Right lung (tissue), 10 donors: ENCODE results near the gene ACTR1B. TPM values are rescaled to one million over a fixed set of nuclear protein-coding genes. Genes with fewer than 3 reads are reported as not detected.
"Not testable (repeated sequence)": the region's sequence is repeated elsewhere in the genome, so short reads cannot be mapped to it uniquely, and the experiment has no call there.

Source experiments
- DNase-seq, 2 donors: peaks; one replicate each; pipeline ENCODE4 v3.0.0-alpha.2; 2013
- long read RNA-seq, 8 donors: transcript quantifications; one replicate each; lab custom pipeline, GENCODE V29; 2026
- polyA plus RNA-seq, 5 donors: library from polyadenylated mRNA; unstranded; fragments of 120-200 nt; gene quantifications; one replicate each; pipeline versions ENCODE4 v1.2.1 to v1.2.3, GENCODE V29; 2013; ENCODE audit warnings: inconsistent platforms in 1 of 5, low replicate concordance in 1 of 5; ENCODE audit not compliant: insufficient read length in 5 of 5, insufficient read depth in 1 of 5

ACTR1B gene
- 10 to 100 TPM; 38.3 to 60.3 (median 50.0) TPM for polyA plus RNA-seq
- long read RNA-seq, donor 1, transcript ACTR1B-201 (11 exons, 2,243 nt): major isoform, 15 of 15 reads
- long read RNA-seq, donor 1, partial matches to known transcripts: 0 of 15 reads
- long read RNA-seq, donor 1, other reads (novel, unspliced or antisense): 0 of 15 reads
- long read RNA-seq, donor 2, transcript ACTR1B-201 (11 exons, 2,243 nt): major isoform, 10 of 10 reads
- long read RNA-seq, donor 2, partial matches to known transcripts: 0 of 10 reads
- long read RNA-seq, donor 2, other reads (novel, unspliced or antisense): 0 of 10 reads
- long read RNA-seq, donor 3, transcript ACTR1B-201 (11 exons, 2,243 nt): major isoform, 8 of 8 reads
- long read RNA-seq, donor 3, partial matches to known transcripts: 0 of 8 reads
- long read RNA-seq, donor 3, other reads (novel, unspliced or antisense): 0 of 8 reads
- long read RNA-seq, donor 4, transcript ACTR1B-201 (11 exons, 2,243 nt): major isoform, 5 of 5 reads
- long read RNA-seq, donor 4, partial matches to known transcripts: 0 of 5 reads
- long read RNA-seq, donor 4, other reads (novel, unspliced or antisense): 0 of 5 reads
- long read RNA-seq, donor 5, transcript ACTR1B-201 (11 exons, 2,243 nt): major isoform, 11 of 11 reads
- long read RNA-seq, donor 5, partial matches to known transcripts: 0 of 11 reads
- long read RNA-seq, donor 5, other reads (novel, unspliced or antisense): 0 of 11 reads
- long read RNA-seq, donor 6, transcript ACTR1B-201 (11 exons, 2,243 nt): major isoform, 19 of 19 reads
- long read RNA-seq, donor 6, partial matches to known transcripts: 0 of 19 reads
- long read RNA-seq, donor 6, other reads (novel, unspliced or antisense): 0 of 19 reads
- long read RNA-seq, donor 7, transcript ACTR1B-201 (11 exons, 2,243 nt): major isoform, 11 of 12 reads
- long read RNA-seq, donor 7, partial matches to known transcripts: 0 of 12 reads
- long read RNA-seq, donor 7, other reads (novel, unspliced or antisense): 0 of 12 reads
- long read RNA-seq, donor 8, partial matches to known transcripts: 0 of 4 reads
- long read RNA-seq, donor 8, other reads (novel, unspliced or antisense): 0 of 4 reads

GRCh38 chr2:97663962-97664635 lies at the start of gene ACTR1B:
TSS of gene ACTR1B (minus strand) at chr2:97664044. CDS start at chr2:97663890, 154 bp downstream.
- DNase-seq: peak; percentile 97

DNA sequence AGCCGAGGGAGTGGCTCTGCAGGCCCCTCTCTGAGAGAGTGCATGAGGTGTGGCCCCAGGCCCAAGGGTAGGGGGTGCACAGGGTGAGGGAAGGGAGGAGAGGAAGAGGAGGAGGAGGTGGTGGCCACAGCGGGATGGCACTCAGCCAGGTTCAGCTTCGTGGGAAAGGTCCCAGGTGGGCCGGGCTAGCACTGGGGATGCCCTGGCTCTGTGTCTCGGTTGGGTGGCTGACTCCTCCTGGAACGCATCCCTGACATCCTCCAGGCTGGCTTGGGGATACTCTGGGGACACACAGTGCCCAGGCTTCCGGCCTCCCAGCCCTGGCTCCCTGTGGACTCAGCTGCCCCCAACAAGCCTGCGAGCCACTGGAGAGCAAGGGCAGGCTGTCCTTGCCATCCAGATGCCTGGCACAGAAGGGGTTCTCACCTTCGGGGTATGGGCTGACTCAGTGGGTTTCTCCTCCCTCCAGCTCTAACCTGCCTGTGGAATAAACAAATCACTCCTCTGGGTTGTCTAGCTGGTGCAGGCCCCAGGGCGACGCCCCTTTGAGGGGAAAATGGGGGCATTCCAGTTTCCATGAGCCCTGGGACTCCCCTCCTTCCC lies 49.0 kb upstream of the ACTR1B start:
- DNase-seq: no peak

- not testable (repeated sequence) for DNase-seq
Observed at GRCh38 chr2:97712175-97712574, 48.3 kb upstream of the ACTR1B start.

DNA sequence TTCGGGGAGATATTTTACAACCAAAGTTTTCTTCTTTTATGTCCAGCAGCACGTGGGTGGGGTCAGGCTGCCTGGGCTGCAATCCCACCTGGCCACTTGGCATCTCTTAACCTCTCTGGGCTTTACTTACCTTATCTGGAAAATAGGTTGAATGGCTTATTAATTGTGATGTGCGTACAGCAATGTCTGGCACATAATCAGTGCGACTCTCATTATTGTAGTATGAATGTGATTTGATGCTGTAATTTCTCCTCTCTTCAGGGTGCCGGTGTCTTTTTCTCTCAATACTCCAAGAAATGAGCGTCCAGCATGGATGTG lies 47.5 kb upstream of the ACTR1B start:
- DNase-seq: no peak

DNA sequence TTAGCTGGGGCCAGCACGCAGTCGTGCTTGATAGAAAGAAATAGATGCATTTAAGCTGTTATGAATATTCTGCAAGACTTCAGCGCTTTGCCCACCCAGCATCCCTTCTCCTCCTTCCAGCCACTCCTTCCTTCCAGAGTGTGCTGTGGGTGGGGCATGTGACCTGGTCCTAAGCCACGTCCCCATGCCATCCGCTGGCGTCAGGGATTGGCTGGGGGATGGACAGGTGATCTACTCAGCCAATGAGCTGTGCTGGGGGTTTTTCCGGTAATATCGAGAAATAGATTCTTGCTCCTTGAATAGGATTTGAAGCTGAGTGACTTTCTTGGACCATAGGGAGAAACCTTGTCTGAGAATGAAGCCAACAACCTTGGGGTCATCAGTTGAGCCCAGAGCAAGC lies 44.8 kb upstream of the ACTR1B start:
- DNase-seq: no peak

DNA sequence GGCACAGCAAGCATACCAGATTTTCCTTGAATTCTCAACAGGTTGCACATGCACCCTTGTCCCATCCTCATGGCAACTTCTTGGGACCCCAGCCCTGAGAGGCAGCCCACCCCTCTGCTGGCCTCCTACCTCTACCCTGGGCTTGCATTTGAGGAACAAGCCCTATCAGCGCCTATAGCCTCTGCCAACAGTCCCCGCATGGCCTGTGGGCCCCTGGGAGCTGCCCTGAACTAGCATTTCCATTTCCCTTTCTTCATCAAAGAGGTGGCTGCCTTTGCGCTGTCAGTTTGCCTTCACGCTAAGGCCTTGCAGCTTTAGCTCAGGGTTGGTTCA lies 44.2 kb upstream of the ACTR1B start:
- DNase-seq: no peak

DNA sequence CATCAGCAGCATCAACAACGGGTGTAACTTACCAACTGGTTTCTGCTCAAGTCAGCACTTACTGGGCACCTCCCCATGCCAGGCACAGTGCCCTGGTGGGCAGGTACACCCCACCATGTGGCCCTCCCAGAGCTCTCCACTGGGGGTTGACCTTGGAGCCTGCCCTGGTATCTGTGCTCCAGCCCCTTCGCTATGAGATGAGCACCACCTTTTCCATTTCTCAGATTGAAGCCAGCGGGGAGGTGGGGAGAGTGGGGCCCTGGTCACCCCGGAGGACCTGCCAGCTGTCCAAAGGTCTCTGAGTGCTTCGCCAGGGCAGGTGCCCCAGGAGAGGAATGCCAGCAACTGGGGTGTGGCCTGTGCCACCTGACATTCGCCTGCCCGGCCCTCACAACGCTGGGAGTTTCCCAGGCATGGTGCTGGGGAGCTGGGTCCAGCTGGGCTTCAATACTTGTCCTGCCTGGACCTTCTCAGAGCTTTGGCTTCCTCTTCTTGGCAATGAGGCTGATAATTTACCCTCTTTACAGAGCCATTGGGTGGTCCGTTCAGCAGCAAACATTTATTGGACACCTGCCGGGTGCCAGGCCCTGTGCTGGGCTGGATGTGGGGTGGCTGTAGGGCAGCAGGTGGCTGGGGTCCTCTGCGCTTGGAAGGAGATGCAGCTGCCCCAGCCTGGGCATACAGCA lies 43.7 kb upstream of the ACTR1B start:
- DNase-seq: no peak

DNA sequence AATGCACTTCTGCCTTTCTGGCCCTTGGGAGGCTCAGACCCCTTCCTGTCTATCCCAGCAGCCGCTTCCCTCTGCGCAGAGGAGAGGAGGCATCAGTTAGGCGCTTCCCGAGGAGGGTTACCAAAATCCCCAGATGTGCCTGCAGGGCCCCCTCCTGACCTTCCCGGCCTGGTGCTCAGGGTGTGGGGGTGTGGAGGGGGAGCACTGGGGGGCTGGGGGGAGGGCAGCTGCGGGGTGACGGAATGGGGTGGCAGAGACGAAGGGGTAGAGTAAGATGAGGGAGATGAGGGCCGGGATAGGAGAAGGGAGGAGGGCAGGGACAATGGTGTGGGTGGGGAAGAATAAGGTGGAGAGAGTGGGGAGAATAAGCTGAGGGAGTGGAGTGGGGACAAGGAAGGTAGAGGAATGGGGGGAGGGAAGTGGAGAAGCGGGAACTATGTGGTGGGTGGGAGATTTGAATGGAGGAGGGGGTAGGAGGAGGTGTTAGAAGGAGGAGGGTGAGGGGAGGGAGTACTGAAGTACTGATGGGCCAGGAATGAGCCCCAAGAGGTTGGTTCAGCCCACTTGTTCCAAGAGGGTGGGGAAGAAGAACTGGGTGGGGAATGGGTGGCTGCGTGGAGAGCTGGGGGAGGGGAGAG lies 43.0 kb upstream of the ACTR1B start:
- no peak for DNase-seq

DNA sequence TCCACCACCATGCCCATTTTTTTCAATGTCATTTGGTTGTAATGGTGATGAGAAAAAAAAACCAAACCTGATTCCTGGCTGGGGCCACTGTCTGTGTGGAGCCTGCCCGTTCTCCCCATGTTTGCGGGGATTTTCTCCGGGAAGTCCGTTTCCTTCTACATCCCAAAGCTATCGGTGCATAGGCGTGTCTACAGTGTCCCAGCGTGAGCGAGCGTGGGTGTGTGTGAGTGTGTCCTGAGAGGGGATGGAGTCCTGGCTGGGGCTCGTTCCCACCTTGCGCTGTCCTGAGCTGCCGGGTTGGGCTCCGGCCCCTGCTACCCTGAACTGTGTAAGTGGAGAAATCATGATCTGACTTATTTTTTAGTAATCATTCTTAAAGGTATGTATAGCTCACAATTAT lies 42.3 kb upstream of the ACTR1B start:
- no peak for DNase-seq

DNA sequence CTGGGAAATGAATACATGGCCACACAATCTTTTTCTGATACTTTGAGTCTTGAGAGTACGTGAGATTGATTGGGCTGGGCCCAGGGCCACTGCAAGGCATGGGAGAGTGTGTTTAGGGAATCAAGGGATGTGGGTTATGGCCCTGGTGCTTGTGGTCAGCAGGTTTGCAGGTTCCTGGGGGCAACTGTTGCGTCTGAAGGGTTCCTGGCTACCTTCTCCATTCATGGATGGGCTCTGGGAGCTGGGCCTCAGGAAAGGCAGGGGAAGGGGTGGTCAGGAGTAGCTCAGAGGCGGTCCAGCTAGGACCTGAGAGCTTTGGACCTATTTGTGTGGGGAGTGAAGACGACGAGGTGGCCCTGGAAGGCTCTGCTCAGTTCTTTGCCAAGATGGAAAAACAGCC lies 41.1 kb upstream of the ACTR1B start:
- no peak for DNase-seq

DNA sequence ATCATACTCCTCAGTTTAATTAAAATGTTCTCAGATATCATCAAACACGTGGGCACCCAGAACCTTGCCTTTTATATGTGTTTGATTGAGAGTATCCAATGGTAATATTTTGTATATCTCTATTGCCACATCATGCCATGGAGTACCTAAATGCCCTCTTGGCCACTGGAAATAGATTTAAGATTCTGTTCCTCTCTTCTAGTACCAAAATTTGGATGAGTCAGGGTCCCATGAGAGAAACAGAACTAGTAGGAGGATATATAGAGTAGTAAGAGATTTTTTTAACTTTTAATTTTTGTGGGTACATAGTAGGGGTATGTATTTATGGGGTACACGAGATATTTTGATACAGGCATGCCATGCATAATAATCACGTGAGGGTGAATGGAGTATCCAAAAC lies 39.9 kb upstream of the ACTR1B start:
- no peak for DNase-seq

GRCh38 chr2:97702731-97703470 lies 39.1 kb upstream of the ACTR1B start:
- no peak for DNase-seq

- DNase-seq: no peak
Observed at GRCh38 chr2:97701851-97702465, 38.1 kb upstream of the ACTR1B start.

GRCh38 chr2:97701186-97701585 lies 37.3 kb upstream of the ACTR1B start:
- DNase-seq: no peak

DNA sequence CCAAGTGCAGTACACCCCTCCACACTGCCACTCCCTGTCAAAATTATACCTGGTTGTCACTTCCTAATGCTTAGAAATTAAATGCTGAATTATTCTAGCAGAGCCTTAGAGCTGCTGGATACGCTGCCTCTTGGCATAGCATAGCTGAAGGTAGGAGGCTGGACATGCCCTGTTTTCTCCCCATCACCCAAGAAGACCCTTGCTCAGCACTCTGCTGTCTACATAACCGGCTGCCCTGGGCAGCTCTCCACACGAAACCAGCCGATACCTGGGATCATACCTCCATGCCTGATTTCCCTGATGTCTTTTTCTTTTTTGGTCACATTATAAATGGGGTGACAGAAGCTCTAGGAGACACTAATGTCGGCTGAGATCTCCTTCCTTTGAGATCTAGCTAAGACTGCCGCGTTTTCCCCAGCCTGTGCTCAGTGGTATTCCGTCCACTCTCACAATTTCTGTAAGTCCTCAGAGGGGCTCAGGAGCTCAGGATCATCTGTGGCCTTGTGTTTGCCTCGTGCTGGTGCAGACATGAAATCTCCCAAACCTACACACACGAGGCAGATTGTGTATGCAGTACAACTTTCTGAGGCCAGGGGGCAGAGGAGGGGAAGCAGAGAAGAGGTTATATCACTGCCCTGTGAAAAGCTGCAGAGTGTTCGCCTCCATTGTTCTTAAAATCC lies 36.1 kb upstream of the ACTR1B start:
- peak in 1 of 2 donors; percentile 38 for DNase-seq

GRCh38 chr2:97698530-97698929 lies 34.7 kb upstream of the ACTR1B start:
- no peak for DNase-seq

DNA sequence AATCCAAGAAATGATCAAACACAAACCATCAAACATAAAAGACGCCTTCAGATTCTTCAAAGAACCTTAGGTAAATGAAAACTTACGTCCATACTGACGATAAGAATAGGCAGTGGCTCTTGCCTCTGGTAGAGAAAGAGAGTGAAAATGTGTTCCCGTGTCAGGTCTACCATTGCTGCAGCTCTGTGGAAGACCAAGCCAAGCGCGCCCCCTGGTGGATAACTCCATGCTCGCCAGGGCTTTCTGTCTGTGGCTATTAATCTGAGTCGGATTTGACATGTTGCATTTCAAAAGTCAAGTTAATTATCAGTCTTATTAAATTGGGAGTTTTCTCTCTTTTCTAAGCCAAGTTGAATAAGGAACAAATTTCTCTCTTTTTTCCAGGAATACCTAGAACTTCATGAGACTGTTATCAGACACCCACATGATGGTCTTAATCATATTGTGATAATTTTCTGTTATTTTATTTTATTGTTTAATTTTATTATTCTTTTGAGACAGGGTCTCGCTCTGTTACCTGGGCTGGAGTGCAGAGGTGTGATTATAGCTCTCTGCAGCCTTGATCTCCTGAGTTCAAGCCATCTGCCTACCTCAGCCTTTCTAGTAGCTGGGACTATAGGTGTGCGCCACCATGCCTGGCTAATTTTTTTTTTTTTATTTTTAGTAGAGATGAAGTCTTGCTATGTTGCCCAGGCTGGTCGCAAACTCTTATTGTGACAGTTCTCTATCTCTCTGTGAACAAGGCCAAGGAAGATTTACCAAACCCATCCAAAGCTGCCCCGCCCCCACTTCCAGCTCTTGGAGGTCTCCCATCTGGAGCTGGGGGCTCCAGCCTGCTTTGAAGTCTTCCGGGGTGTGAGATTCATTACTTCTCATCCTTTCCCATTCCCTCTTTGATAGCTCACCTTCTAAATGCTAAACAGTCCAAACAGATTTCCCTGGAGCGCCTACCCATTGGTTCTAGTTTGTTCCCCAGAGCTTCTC lies 33.7 kb upstream of the ACTR1B start:
- peak; percentile 66 to 76 for DNase-seq
